Measurements from ENCODE around the gene NT5C2. TPM values are rescaled to one million over a fixed set of nuclear protein-coding genes. Genes with fewer than 3 reads are reported as not detected.

The NT5C2 gene
- total RNA-seq, 1 donor from 2014 or later: 55.0 TPM

GRCh38 chr10:103066141-103067098 is 126.7 kb downstream of the NT5C2 start:
- Histone ChIP-seq H3K9me3 (replicated peaks) (no peaks in the 10 kb centered on the region), H3K4me3 (no peak overlapping the region), H3K36me3 (no peaks in the 10 kb centered on the region), H3K27me3 (ENCODE audit: low read depth) (no peaks in the 10 kb centered on the region), H3K4me1 (no peaks in the 10 kb centered on the region), H3K27ac (replicated peaks) (no peak overlapping the region)
- intact Hi-C loops (cut with micrococcal nuclease): loop anchor here (5.0 kb wide), 1 partner anchor 149 kb away; the partner anchor contains the start of gene CNNM2
- TF ChIP-seq CTCF (IDR thresholded peaks at IDR 0.05; ENCODE audit: borderline replicate concordance): no peak
- DNase-seq: no peak

- intact Hi-C loops (cut with micrococcal nuclease): loop anchor here (5.0 kb wide), 1 partner anchor 148 kb away; the partner anchor contains the start of gene CNNM2
- H3K4me3 ChIP-seq: no peak overlapping the region
- no peak for TF ChIP-seq CTCF (IDR thresholded peaks at IDR 0.05; ENCODE audit: borderline replicate concordance)
- H3K4me1 ChIP-seq: no peaks in the 10 kb centered on the region
- no peak for DNase-seq
- H3K27ac ChIP-seq (replicated peaks): no peak overlapping the region
- no peaks in the 10 kb centered on the region for H3K27me3 ChIP-seq (ENCODE audit: low read depth)
- H3K36me3 ChIP-seq: no peaks in the 10 kb centered on the region
- no peaks in the 10 kb centered on the region for H3K9me3 ChIP-seq (replicated peaks)
Observed at GRCh38 chr10:103064956-103065355, 128.1 kb downstream of the NT5C2 start.

GRCh38 chr10:103062854-103063590 is 130.1 kb downstream of the NT5C2 start:
- TF ChIP-seq CTCF (IDR thresholded peaks at IDR 0.05; ENCODE audit: borderline replicate concordance): peak; percentile 30
- Histone ChIP-seq H3K27ac (replicated peaks) (no peak overlapping the region), H3K4me3 (no peak overlapping the region), H3K4me1 (peaks cover 8% of the 10 kb centered on the region), H3K9me3 (replicated peaks) (no peaks in the 10 kb centered on the region), H3K36me3 (no peaks in the 10 kb centered on the region), H3K27me3 (ENCODE audit: low read depth) (no peaks in the 10 kb centered on the region)
- intact Hi-C loops (cut with micrococcal nuclease): no loop called here
- no peak for DNase-seq

- intact Hi-C loops (cut with micrococcal nuclease): no loop called here
- DNase-seq: no peak
- H3K27me3 ChIP-seq (ENCODE audit: low read depth): no peaks in the 10 kb centered on the region
Observed at GRCh38 chr10:103060575-103060974, 132.5 kb downstream of the NT5C2 start.

More at GRCh38 chr10:103060575-103060974, 132.5 kb downstream of the NT5C2 start:
- H3K4me3 ChIP-seq: no peak overlapping the region
- peaks cover 18% of the 10 kb centered on the region for H3K4me1 ChIP-seq
- peaks cover 7% of the 10 kb centered on the region for H3K36me3 ChIP-seq
- TF ChIP-seq CTCF (IDR thresholded peaks at IDR 0.05; ENCODE audit: borderline replicate concordance): no peak
- no peak overlapping the region for H3K27ac ChIP-seq (replicated peaks)
- no peaks in the 10 kb centered on the region for H3K9me3 ChIP-seq (replicated peaks)
